ENCODE data around the gene PCDH9. TPM values are rescaled to one million over a fixed set of nuclear protein-coding genes. Genes with fewer than 3 reads are reported as not detected.

PCDH9 gene
- polyA plus RNA-seq, 1 of the 3 experiments (the other 2 are of a cell fraction) = 1.3 TPM

DNA sequence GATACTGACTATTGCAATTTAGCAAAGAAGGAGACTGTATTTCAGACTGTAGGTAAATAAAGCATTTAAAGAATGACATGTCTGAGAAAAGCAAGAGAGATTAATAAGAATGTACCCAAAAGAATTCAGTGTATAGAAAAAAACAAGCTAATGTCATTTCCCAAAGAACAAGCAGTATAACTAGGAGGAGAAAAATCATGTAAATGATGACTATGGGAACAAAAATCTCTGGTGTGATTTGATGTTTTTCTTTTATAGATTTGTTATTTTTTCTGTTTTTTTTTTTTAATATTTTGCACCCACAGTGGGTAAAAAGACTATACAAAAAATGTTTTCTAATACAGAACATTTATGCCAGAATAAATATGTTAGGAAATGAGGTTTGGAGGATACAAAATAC lies 801.0 kb downstream of the PCDH9 start:
- Histone ChIP-seq H3K9ac (no peak overlapping the region), H3F3A (replicated peaks; ENCODE audit: insufficient read depth) (peaks cover 9% of the 10 kb centered on the region), H3K9me3 (no peaks in the 10 kb centered on the region), H3K4me1 (ENCODE audit: control insufficient read depth in 1 of 2, insufficient read depth in 2 of 2, low read depth in 1 of 2, low read length in 1 of 2) (peaks cover 0 to 3% of the 10 kb centered on the region in 2 experiments; a peak in 1 of 4 replicates), H3K27ac (ENCODE audit: low read depth in 2 of 2, low read length in 1 of 2) (no peak overlapping the region), H3K4me3 (ENCODE audit: low read depth in 2 of 2, low read length in 1 of 2) (no peak overlapping the region), H2AFZ (ENCODE audit: low read depth) (no peak overlapping the region), H3K4me2 (no peak overlapping the region), H3K9me2 (no peaks in the 10 kb centered on the region), H3K36me3 (replicated peaks in 1 of 2; ENCODE audit: control insufficient read depth in 1 of 2, insufficient read depth in 2 of 2, low read length in 1 of 2) (no peaks in the 10 kb centered on the region), H3K27me3 (ENCODE audit: insufficient read depth) (no peaks in the 10 kb centered on the region), H4K20me1 (ENCODE audit: insufficient read depth) (no peaks in the 10 kb centered on the region), H3K79me2 (ENCODE audit: insufficient read depth) (no peaks in the 10 kb centered on the region)
- POLR2A ChIA-PET = no interaction called here
- CTCF ChIA-PET = interaction anchor here (0.9 kb wide), 1 partner anchor 35 kb away, joined by 3 read pairs; no protein-coding TSS in a partner anchor
- DNase-seq = no peak
- TF ChIP-seq, protein P1, sequence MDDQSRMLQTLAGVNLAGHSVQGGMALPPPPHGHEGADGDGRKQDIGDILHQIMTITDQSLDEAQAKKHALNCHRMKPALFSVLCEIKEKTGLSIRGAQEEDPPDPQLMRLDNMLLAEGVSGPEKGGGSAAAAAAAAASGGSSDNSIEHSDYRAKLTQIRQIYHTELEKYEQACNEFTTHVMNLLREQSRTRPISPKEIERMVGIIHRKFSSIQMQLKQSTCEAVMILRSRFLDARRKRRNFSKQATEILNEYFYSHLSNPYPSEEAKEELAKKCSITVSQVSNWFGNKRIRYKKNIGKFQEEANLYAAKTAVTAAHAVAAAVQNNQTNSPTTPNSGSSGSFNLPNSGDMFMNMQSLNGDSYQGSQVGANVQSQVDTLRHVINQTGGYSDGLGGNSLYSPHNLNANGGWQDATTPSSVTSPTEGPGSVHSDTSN (IDR thresholded peaks at IDR 0.05) = no peak
- no peak for TF ChIP-seq RXRA (IDR thresholded peaks at IDR 0.05; ENCODE audit: borderline replicate concordance, low read depth)
- TF ChIP-seq NFIC (IDR thresholded peaks at IDR 0.05; ENCODE audit: borderline replicate concordance) = no peak
- TF ChIP-seq YY1 (IDR thresholded peaks at IDR 0.05; ENCODE audit: low read depth) = no peak
- no peak for TF ChIP-seq TAF1 (IDR thresholded peaks at IDR 0.05; ENCODE audit: borderline replicate concordance, low read depth, low read length)
- TF ChIP-seq, protein P2, sequence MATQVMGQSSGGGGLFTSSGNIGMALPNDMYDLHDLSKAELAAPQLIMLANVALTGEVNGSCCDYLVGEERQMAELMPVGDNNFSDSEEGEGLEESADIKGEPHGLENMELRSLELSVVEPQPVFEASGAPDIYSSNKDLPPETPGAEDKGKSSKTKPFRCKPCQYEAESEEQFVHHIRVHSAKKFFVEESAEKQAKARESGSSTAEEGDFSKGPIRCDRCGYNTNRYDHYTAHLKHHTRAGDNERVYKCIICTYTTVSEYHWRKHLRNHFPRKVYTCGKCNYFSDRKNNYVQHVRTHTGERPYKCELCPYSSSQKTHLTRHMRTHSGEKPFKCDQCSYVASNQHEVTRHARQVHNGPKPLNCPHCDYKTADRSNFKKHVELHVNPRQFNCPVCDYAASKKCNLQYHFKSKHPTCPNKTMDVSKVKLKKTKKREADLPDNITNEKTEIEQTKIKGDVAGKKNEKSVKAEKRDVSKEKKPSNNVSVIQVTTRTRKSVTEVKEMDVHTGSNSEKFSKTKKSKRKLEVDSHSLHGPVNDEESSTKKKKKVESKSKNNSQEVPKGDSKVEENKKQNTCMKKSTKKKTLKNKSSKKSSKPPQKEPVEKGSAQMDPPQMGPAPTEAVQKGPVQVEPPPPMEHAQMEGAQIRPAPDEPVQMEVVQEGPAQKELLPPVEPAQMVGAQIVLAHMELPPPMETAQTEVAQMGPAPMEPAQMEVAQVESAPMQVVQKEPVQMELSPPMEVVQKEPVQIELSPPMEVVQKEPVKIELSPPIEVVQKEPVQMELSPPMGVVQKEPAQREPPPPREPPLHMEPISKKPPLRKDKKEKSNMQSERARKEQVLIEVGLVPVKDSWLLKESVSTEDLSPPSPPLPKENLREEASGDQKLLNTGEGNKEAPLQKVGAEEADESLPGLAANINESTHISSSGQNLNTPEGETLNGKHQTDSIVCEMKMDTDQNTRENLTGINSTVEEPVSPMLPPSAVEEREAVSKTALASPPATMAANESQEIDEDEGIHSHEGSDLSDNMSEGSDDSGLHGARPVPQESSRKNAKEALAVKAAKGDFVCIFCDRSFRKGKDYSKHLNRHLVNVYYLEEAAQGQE (IDR thresholded peaks at IDR 0.05; ENCODE audit: low read depth, low read length) = no peak
- TF ChIP-seq NRF1 (IDR thresholded peaks at IDR 0.05; ENCODE audit: low read depth, low read length) = no peak
- TF ChIP-seq, protein P3, sequence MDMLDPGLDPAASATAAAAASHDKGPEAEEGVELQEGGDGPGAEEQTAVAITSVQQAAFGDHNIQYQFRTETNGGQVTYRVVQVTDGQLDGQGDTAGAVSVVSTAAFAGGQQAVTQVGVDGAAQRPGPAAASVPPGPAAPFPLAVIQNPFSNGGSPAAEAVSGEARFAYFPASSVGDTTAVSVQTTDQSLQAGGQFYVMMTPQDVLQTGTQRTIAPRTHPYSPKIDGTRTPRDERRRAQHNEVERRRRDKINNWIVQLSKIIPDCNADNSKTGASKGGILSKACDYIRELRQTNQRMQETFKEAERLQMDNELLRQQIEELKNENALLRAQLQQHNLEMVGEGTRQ (IDR thresholded peaks at IDR 0.05; ENCODE audit: borderline replicate concordance, low read depth, low read length) = no peak
- no peak for TF ChIP-seq MEF2A (IDR thresholded peaks at IDR 0.05; ENCODE audit: borderline replicate concordance, low read depth)
- TF ChIP-seq POLR2AphosphoS5 (IDR thresholded peaks at IDR 0.05; ENCODE audit: low read depth, low read length) = no peak
- no peak for TF ChIP-seq EP300 (IDR thresholded peaks at IDR 0.05; ENCODE audit: borderline replicate concordance in 1 of 2, low read depth in 1 of 2, low read length in 1 of 2)
- no peak for TF ChIP-seq ELF1 (IDR thresholded peaks at IDR 0.05)
- no peak for TF ChIP-seq GATA2 (CRISPR knock-in tag; IDR thresholded peaks at IDR 0.05)
- TF ChIP-seq, protein P4, sequence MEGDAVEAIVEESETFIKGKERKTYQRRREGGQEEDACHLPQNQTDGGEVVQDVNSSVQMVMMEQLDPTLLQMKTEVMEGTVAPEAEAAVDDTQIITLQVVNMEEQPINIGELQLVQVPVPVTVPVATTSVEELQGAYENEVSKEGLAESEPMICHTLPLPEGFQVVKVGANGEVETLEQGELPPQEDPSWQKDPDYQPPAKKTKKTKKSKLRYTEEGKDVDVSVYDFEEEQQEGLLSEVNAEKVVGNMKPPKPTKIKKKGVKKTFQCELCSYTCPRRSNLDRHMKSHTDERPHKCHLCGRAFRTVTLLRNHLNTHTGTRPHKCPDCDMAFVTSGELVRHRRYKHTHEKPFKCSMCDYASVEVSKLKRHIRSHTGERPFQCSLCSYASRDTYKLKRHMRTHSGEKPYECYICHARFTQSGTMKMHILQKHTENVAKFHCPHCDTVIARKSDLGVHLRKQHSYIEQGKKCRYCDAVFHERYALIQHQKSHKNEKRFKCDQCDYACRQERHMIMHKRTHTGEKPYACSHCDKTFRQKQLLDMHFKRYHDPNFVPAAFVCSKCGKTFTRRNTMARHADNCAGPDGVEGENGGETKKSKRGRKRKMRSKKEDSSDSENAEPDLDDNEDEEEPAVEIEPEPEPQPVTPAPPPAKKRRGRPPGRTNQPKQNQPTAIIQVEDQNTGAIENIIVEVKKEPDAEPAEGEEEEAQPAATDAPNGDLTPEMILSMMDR (IDR thresholded peaks at IDR 0.05) = no peak
- TF ChIP-seq, protein P5, sequence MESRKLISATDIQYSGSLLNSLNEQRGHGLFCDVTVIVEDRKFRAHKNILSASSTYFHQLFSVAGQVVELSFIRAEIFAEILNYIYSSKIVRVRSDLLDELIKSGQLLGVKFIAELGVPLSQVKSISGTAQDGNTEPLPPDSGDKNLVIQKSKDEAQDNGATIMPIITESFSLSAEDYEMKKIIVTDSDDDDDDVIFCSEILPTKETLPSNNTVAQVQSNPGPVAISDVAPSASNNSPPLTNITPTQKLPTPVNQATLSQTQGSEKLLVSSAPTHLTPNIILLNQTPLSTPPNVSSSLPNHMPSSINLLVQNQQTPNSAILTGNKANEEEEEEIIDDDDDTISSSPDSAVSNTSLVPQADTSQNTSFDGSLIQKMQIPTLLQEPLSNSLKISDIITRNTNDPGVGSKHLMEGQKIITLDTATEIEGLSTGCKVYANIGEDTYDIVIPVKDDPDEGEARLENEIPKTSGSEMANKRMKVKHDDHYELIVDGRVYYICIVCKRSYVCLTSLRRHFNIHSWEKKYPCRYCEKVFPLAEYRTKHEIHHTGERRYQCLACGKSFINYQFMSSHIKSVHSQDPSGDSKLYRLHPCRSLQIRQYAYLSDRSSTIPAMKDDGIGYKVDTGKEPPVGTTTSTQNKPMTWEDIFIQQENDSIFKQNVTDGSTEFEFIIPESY (IDR thresholded peaks at IDR 0.05; ENCODE audit: borderline replicate concordance, low read depth) = no peak
- no peak for TF ChIP-seq SMC3 (IDR thresholded peaks at IDR 0.05; ENCODE audit: low read depth, low read length)

Measured in SK-N-SH (cell line).